A172 (cell line): ENCODE results near the gene SASH1. TPM values are rescaled to one million over a fixed set of nuclear protein-coding genes. Genes with fewer than 3 reads are reported as not detected.

Experiments used
- DNase-seq: peaks from one replicate; pipeline ENCODE4 v3.0.0-alpha.2; 2015; ENCODE audit warnings: low spot score
- total RNA-seq: library from RNA; depleted of rRNA; stranded (reverse); fragments of >200 nt; shearing (Covaris generic); gene quantifications from 2 replicates; pipeline ENCODE4 v1.2.3, GENCODE V29; 2014

SASH1 gene
- total RNA-seq, 1 experiment from 2014 or later: 7.1 TPM

GRCh38 chr6:148457843-148458159 lies 115.2 kb downstream of the SASH1 start:
- no peak for DNase-seq

GRCh38 chr6:148459238-148459637 lies 116.6 kb downstream of the SASH1 start:
- DNase-seq: no peak

GRCh38 chr6:148460876-148461646 lies 118.4 kb downstream of the SASH1 start:
- DNase-seq: no peak

- DNase-seq: no peak
These were observed 119.4 kb downstream of the SASH1 start for GRCh38 chr6:148461986-148462577.

GRCh38 chr6:148463671-148464070 lies 121.0 kb downstream of the SASH1 start:
- DNase-seq: no peak

GRCh38 chr6:148464319-148465010 lies 121.8 kb downstream of the SASH1 start:
- DNase-seq: peak; percentile 59

GRCh38 chr6:148465011-148465335 lies 122.3 kb downstream of the SASH1 start:
- DNase-seq: no peak

GRCh38 chr6:148465670-148466069 lies 123.0 kb downstream of the SASH1 start:
- DNase-seq: no peak

GRCh38 chr6:148466158-148466557 lies 123.5 kb downstream of the SASH1 start:
- DNase-seq: no peak

GRCh38 chr6:148467926-148468325 lies 125.3 kb downstream of the SASH1 start:
- no peak for DNase-seq

GRCh38 chr6:148470156-148470555 lies 127.5 kb downstream of the SASH1 start:
- no peak for DNase-seq

- no peak for DNase-seq
These were observed 128.2 kb downstream of the SASH1 start for GRCh38 chr6:148470606-148471465.

- DNase-seq: no peak
These were observed 129.1 kb downstream of the SASH1 start for GRCh38 chr6:148471624-148472159.

- no peak for DNase-seq
These were observed 129.8 kb downstream of the SASH1 start for GRCh38 chr6:148472171-148473105.

- DNase-seq: no peak
These were observed 136.9 kb downstream of the SASH1 start for GRCh38 chr6:148479497-148479896.

GRCh38 chr6:148487461-148487860 lies 144.8 kb downstream of the SASH1 start:
- no peak for DNase-seq

- no peak for DNase-seq
These were observed 149.1 kb downstream of the SASH1 start for GRCh38 chr6:148491638-148492251.

- no peak for DNase-seq
These were observed 150.1 kb downstream of the SASH1 start for GRCh38 chr6:148492654-148493290.

- DNase-seq: no peak
These were observed 150.8 kb downstream of the SASH1 start for GRCh38 chr6:148493424-148493823.

GRCh38 chr6:148494226-148494625 lies 151.6 kb downstream of the SASH1 start:
- no peak for DNase-seq
